Measurements from ENCODE around the gene MRGPRE.

The MRGPRE gene

DNA sequence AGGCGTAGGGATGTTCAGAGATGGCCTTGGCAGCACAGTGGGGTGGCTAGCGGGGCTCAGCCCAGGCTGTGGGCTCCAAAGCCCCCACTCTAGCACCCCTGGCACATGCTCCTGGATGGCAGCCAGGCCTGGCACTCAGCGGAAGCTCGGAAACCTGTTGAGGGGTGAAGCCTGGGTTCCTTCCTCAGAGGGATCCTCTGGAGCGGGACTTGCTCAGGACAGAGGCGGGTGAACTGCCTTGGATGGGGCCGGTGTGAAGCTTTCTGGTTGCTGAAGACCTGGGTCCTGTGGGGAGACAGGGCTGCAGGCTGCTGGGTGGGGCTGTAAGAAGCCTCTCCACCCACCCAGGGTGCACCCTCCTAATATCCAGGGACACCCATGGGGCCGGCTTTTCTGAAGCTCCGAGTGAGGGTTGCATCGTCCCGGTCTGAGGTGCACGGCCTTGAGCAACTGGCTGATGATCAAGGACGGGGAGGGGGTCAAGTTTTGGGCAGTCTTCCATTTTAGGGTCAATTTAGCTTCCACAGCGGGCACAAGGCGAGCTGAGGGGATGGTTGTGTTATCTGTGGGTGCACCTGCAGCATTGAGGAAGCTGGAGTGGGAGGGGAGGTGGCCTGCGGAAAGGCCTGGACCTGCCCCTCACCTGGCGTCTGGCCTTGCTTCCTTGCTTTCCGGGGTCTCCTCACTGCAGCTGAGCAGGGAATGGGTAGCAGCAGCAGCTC, 5.2 kb downstream of the MRGPRE start:
- DNase-seq = no peak

DNA sequence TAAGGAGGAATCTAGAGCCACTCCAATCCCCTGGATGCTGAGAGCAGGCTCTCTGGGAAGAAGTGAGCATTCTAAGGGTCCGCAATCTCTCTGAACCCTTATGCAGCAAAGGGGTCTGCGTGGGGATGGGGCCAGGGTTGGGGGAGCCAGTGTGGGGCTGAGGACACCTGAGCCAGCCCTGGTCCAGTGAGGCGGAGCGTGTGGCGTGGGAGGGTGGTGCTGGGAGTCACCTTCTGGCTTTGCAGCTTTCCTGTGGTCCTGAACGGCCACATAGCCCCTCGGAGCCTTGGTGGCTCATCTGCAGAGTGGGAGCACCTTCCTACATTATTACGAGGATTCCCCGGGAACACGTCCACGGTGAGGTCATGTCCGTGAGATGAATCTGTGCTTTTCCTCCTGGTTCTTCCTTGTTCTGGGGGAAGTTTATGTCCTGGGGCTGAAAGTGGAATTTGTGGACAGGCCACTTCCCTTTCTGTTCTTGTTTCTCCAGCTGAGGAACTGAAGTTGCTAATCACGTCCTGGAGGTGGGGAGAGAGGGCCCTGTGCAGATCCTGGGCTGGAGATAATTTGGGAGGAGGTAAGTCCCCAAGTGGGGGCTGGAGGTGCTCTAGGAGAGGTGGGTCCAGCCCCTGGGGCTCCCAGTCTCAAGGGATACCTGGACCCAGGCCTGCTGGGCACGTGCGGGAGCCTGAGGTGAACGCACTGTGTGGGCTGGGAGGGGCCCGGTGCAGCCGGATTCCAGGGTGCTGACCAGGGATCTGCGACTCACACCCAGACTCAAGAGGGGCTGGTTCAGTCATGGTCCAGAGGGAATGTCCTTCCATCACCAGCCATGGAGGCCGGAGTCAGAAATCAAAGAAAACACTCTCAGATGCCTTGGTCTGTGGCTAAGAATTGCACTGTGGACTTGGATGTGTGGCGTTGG, 6.1 kb downstream of the MRGPRE start:
- DNase-seq = no peak

- no peak for DNase-seq
These were observed 7.0 kb downstream of the MRGPRE start for GRCh38 chr11:3225159-3225758.

- DNase-seq = no peak
These were observed 7.7 kb downstream of the MRGPRE start for GRCh38 chr11:3224401-3225057.

GRCh38 chr11:3223932-3224381, 8.3 kb downstream of the MRGPRE start:
- DNase-seq = no peak

GRCh38 chr11:3222941-3223915, 9.0 kb downstream of the MRGPRE start:
- DNase-seq = no peak

DNA sequence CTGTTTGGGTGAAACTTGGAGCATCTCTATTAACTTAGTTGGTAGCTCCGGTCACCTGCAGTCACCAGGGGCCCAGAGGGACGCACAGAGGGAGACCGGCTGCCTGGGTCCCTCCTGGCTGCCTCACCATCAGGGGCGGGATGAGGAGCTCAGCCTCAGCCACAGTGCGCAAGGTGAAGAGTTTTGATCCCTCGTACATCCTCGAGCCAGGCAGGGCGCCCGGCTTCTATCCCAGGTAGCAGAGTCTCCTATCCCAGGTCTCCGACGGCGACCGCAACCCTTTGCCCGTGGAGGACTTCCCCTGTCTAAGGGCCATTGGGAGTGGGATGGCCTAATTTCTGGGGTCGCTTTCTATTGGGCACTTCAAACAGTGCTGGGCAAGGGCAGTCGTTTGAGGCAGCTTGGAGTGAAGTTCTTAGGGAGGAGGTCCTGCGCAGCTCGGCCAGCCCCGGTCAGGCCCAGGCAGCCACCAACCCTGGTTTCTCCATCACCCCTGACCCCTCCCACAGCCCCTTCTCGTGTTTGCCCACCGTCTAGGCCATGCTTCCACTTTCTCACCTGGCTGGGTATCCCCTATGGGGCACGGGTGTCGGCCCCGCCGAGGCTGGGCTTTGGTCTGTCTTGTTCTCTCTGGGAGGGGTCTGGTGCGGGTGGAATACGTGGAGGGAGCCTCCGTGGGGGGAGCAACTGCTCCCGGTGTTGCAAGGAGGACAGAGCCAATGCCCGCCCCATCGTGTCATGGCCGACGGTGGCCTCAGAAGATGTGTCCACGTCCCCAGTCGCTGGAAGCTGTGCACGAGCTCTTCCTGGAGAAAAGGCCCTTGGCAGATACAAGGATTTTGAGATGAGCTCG, 10.0 kb downstream of the MRGPRE start:
- no peak for DNase-seq

GRCh38 chr11:3221408-3222002, 10.7 kb downstream of the MRGPRE start:
- DNase-seq = no peak

- no peak for DNase-seq
These were observed 11.5 kb downstream of the MRGPRE start for GRCh38 chr11:3220521-3221407.

- DNase-seq = no peak
These were observed 12.1 kb downstream of the MRGPRE start for GRCh38 chr11:3220101-3220500.

GRCh38 chr11:3219281-3219892, 12.8 kb downstream of the MRGPRE start:
- no peak for DNase-seq

GRCh38 chr11:3218483-3219280, 13.5 kb downstream of the MRGPRE start, which contains the start of gene MRGPRG:
MRGPRG (minus strand) TSS chr11:3218813; CDS start chr11:3218813, 0 bp downstream.
- DNase-seq = no peak

- no peak for DNase-seq
These were observed 14.3 kb downstream of the MRGPRE start for GRCh38 chr11:3217818-3218482.

- DNase-seq = no peak
These were observed 16.1 kb downstream of the MRGPRE start for GRCh38 chr11:3216027-3216525.

DNA sequence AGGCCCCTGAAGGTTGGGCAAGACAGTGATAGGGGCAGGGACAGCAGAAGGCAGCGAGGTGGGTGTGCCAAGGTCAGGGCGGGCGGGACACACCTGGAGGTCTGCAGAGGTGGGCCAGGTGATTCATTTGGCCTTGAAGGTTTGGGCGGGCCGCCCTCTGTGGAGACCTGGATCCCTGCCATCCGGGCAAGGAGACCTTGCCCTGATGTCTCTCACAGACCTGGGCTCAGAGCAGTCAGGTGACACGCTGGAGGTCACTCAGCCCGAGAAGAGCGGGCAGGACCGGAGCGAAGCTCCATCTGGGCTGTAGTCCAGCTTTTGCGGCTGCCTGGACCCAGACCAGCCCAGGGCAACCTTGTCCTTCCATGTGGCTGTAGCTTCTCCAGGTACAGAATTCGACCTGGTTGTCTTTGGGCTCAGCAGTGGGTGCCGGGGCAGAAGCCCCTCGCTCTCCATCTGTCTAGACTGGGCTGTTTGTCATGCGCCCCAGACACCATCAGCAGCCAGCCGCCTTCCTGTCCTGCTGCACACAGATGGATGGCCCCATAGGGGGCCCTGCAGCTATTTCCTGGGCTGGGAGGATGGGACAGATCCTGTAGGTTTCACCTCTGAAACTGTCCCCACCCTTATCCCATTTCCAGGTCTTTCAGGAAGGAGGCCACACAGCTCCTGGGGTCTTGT, 16.7 kb downstream of the MRGPRE start:
- no peak for DNase-seq

- DNase-seq = no peak
These were observed 17.9 kb downstream of the MRGPRE start for GRCh38 chr11:3214420-3214699.

Measured in fibroblast of skin of scalp (primary cell).